KBM-7 (cell line): Measurements from ENCODE around the gene GPR176.

Experiments used
- DNase-seq: peaks from one replicate; pipeline ENCODE4 v3.0.0-alpha.2; 2015
- in situ Hi-C: fragments of 300-500 bp; cut with MboI; formaldehyde crosslinking; loops from 2 replicates; pipeline ENCODE4 v1.14.3; 2020; ENCODE audit warnings: low sequenced_read_pairs, low pct_unique_long_range_greater_than_20kb, mixed read lengths

The GPR176 gene, protein sequence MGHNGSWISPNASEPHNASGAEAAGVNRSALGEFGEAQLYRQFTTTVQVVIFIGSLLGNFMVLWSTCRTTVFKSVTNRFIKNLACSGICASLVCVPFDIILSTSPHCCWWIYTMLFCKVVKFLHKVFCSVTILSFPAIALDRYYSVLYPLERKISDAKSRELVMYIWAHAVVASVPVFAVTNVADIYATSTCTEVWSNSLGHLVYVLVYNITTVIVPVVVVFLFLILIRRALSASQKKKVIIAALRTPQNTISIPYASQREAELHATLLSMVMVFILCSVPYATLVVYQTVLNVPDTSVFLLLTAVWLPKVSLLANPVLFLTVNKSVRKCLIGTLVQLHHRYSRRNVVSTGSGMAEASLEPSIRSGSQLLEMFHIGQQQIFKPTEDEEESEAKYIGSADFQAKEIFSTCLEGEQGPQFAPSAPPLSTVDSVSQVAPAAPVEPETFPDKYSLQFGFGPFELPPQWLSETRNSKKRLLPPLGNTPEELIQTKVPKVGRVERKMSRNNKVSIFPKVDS

DNA sequence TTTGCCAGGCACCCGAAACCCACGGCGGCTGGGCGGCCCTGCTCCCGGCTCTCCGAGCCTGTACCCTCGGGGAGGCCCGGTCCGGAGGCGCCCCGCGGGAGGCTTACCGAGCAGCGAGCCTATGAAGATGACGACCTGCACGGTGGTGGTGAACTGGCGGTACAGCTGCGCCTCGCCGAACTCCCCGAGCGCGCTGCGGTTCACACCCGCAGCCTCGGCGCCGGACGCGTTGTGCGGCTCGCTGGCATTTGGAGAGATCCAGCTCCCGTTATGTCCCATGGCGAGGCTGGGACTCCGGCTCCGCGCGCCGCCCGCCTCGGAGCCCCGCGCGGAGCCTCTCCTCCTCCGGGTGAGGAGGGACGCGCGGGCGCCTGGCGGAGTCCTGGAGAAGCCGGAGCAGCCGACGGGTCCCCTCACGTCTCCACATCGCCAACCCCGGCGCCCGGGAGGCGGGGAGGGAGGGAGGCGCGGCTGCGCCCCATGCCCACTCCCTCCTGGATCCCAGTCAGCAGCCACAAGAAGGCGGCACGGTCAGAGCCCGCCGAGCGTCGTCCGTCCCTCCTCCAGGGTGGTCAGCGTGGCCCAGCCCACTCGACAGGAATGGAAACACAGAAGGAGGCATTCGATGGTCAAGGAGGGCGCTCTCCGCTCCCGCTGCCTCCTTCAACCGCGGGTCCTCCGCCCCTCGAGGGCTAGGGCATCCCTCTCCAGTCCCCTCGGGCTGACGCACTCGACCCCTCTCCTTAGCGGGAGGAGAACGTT, at the start of gene GPR176:
TSS of gene GPR176 (minus strand) at position 519 of the 762 bp plus-strand sequence. CDS start at position 279, 240 bp downstream.
- DNase-seq: peak; percentile 45
- in situ Hi-C loops: no loop called here

DNA sequence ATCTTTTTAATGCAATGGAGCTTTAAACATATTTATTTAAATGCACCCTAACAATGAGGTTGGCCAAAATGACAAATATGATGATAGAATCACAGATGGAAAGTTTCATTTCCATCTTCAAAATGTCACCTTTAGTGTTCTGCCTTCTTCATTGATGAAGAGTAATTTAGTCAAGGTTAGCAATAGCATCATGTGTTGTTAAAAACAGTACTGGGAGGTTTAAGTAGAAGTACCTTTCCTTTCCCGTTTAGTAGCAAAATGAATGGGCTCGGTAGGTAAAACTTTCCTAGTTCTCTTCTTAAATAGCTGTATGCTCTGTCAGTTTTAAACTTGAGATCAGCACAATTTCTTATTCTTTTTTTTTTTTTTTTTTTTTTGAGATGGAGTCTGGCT, 48.9 kb upstream of the GPR176 start:
- DNase-seq: no peak
- in situ Hi-C loops: no loop called here

DNA sequence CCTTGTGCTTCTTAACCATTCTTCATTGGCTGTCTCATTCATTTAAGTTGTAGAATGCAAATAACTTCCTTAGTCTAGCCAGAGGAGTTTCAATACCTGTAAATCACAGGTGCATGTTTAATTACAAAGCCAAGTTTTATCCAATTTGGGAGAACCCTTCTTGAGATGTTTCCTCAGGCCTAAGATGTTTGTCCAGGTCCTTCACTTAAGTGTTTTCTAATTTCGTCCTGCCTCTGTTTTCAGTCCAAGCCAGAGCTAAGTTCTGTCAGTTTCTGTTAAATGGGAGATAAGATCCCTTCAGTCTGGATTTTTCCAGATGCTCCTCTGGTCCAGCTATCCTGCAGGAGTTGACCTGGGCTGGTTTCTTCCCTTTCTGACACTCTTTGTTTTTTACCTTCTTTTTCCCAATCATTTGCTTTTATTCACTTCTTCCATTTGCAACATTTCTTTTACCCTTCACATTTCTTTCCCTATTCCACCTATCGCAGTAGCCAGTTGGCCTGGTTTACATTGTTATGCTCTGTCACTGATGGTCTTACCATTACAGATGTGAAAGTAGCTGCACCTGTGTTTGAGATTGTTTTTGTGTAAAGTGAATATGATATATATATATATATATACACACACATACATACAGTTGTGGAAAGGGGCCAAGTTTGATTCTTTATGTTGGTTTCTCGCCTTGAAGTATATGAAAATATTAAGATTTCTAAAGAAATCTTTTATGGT, 48.4 kb upstream of the GPR176 start:
- in situ Hi-C loops: no loop called here
- DNase-seq: no peak

DNA sequence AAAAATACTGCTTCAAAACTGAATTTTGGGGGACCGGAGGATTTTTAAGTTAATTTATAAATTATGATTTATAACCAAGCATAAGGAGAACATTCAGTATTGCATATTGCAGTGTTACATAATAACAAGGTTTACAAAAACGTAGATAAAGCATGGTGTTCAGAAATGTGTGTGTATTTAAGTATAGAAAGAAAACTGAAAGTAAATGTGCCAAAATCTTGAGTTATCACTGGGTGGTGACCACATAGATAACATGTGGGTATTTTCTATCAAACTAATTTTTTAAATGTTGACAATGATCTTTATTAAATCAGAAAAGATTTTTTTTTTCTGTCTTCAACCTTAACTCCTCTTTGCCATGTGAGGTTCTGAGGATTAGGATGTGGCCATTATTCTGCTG, 46.5 kb upstream of the GPR176 start:
- in situ Hi-C loops: no loop called here
- DNase-seq: no peak

DNA sequence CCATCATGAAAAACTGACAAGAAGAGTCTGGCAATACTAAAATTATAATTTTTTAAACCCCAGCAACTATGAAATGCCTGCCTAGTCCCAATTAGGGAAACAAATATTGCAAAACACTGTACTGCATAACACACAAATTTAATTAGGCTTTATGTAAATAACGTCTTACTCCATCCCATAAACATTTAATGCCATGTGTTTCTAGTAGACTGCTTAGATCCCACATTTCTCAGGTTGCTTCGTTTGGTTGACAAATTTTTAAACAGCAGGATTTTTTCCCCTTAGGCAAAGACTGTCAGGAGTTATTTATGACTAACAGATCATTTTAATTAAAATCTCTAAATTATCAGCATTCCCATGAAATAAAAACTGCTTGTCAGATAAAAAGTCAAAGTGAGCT, 43.7 kb upstream of the GPR176 start:
- in situ Hi-C loops: no loop called here

DNA sequence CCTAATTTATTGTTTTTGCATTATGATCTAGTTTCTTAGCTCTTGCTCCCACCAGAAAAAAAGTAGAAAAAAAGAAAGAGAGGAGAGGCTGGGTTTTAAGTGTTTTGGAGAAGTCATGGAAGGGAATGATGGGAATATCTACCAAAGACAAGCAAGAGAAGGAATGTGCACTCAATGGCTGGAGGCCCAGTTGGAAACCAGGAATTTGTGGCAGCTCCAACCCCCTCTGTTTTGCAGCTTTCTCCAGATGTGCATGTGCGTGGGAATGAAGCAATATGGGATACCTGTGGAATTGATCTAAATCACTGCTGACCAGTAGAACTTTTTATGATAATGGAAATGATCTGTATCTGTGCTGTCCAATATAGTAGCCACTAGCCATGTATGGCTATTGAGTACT, 41.0 kb upstream of the GPR176 start:
- in situ Hi-C loops: no loop called here
- DNase-seq: no peak

More for the DNA sequence above, 43.7 kb upstream of the GPR176 start:
- no peak for DNase-seq

DNA sequence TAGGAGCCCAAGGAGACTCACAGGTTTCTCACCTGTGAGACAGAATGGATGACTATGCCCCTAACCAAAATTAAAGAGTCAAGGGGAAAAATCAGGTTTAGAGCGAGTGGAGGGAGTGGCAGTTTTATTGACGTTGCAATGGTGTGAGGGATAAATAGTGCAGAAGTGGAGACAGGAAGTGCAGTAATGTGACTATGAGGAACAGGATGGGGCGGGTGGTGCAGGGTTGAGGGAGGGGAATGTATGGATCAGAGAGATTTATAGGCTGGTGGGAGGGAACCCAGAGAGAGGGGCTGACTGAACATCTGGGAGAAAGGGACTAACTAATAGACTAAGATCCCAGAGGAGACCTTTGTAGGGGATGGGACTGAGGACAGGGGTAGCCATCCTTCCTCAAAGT, 40.3 kb upstream of the GPR176 start:
- no peak for DNase-seq
- in situ Hi-C loops: no loop called here

DNA sequence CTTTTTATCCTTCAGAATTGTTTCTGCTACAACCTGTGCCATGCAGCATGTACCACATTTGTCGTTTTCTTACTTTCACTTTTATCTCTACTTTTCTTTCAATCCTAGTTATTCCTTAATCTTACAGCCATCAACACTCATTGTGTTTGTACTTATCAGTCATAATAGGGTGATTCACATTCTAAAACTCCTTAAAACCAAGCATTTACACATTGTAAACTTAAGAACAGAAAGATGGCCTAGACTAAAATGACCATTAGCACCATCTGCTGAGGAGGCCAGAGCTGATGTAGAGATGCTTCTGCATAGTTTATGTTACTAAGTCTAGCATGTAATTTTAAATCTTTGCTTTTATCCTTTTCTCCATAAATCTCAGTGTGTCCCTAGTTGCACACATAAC, 39.3 kb upstream of the GPR176 start:
- in situ Hi-C loops: no loop called here
- DNase-seq: no peak

DNA sequence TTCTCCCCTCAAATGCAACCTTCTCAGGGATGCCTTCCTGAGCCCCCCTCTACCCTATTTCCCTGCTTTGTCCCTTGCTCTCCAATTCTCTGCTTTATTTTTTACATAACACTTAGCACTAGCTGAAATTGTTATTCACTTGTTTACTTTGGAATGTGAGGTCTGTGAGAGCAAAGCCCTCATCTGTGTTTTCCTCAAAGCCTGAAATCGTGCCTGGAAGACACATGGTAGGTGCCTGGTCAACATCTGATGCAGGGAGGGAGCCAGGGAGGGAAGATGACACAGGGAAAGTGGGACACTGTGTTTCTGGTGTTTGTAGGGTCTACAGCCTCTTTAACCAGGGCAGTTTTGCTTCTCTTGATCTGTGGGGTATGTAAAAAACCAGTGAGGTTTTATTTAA, 37.4 kb upstream of the GPR176 start:
- in situ Hi-C loops: no loop called here
- DNase-seq: no peak

DNA sequence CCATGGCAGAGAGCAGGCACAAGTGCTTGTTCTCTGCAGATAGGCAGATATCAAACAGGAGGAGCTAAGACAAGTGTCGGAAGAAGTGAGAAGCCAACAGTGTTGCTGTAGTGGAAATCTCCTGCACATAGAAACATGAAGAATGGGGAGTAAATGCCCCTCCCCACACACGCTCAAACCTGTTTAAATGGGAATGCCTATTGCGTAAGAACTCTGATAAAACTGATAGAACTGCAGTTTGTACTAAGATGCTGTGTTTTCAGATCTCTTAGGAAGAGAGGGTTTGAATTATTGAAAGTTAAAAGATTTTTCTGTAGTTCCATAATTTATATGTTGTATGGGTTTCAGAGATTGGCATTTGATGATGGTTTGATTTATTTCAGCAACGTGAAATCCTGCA, 33.5 kb upstream of the GPR176 start:
- in situ Hi-C loops: no loop called here
- DNase-seq: no peak

DNA sequence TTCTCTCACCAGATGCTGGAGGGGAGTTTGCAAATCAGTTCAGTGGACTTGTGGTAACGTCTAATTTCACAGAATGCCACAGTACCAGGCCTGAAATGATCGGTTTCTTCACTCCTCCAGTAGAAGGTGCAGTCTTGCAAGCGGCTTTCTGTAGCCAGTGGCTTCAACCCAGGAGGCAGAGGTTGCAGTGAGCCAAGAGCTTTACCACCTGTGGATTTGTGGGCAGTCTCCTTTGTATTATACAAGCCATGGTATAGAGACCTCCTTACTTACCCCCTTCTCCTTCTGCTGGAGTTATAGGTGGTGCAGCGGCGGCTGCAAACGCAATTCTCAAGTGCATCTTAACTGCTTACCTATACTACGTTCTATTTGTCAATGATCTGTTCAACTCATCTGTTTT, 31.5 kb upstream of the GPR176 start:
- in situ Hi-C loops: no loop called here
- no peak for DNase-seq

DNA sequence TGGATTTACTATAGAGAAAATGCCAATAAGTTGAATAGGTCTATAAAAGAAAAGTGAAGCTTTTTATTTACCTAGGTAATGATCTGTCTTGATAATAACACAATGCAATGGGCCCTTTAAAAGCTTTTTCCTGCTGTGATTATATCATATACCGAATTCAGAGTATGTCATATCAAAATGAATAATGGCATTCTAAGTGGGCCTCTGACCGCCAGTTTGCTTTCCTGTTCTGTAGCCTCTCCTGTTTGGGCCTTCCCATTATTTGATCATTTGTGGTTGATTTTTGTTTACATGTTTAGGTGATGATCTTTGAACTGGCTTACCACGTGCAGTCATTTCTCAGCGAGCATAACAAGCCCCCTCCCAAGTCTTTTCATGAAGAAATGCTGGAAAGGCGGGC, 28.8 kb upstream of the GPR176 start:
- in situ Hi-C loops: no loop called here
- no peak for DNase-seq

DNA sequence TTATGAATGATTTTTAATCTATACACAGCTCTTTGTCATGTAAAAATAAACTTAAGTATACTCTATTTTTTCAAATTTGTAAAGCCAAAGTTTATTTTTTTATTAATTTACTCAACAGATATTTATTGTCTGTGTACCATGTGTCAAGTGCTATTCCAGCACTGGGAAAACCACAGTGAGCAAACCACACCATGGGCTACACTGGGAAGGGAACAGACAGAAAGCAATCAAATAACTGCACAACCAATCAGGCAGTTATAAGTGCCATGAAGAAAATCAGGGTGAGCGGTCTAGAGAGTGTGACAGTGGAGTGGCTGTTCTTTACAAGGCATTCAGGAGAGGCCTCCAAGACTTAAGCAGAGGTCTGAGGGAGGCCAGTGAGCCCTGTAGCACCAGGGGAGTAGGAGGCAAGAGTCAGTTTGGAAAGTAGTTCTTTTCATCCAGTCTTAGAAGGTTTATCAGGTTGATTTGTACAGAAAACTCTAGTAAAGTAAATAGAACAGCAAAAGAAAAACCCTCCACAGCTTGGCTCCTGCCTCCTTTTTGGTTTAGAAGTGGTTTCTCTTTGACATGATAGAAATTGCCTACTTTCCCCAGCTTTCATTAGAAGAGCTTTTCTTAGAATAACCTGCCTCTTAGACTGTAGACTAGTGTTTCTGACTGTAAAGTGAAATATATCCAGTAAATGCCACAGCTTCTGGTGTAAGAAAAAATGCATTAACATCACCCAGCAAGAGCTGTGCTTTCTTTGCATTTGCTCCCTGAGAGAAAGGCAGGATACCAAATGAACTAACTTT, 27.5 kb upstream of the GPR176 start:
- no peak for DNase-seq
- in situ Hi-C loops: no loop called here

DNA sequence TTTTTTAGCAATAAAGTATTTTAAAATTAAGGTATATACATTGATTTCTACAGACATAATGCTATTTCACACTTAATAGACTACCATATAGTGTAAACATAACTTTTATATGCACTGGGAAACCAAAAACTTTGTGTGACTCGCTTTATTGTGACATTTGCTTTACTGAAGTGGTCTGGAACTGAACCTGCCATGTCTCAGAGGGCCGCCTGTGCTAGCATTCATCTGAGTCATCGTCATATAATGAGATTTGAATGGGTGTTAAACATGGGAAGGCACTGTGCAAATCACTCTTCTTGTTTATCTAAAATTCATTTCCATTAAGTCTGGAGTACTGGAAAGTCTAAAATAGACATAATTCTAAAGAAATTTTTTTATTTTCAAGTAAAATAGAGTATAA, 26.8 kb upstream of the GPR176 start:
- in situ Hi-C loops: no loop called here
- no peak for DNase-seq

DNA sequence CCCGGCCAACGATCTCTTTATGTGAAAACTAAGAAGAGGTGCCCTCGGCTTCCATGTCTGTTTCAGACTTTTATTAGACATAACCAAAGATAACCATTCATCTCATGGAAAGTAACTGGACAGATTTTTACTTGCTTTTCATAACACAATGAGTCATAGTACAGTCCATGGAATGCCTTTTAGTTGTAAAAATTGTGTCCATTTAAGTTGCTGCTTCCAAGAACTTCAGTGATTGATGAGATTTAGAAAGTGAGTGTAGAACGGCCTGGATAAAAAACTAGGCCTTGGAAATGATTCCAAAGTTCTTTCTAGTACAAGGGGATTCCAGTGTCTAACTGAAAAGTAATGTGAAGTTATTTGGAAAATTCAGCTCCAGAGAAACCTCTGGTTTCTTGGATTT, 24.7 kb upstream of the GPR176 start:
- no peak for DNase-seq
- in situ Hi-C loops: no loop called here

DNA sequence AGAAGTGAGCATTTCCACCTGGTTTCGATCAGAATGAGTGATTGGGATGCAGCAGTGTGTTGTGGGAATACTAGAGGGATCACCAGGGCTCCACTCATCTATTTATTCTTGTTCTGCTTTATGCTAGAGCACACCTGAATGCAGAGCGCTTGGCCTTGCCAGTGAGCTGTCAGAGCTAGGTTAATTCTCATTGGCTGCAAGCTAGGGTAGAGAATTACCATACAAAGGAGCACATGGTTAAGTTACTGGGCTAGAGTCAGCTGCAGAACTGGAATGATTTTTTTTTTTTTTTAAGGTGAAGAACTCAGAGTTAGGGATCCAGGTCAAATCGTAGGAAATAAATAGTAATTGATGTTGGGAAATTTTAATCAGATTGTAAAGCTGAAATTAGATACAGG, 22.7 kb upstream of the GPR176 start:
- in situ Hi-C loops: no loop called here
- no peak for DNase-seq

DNA sequence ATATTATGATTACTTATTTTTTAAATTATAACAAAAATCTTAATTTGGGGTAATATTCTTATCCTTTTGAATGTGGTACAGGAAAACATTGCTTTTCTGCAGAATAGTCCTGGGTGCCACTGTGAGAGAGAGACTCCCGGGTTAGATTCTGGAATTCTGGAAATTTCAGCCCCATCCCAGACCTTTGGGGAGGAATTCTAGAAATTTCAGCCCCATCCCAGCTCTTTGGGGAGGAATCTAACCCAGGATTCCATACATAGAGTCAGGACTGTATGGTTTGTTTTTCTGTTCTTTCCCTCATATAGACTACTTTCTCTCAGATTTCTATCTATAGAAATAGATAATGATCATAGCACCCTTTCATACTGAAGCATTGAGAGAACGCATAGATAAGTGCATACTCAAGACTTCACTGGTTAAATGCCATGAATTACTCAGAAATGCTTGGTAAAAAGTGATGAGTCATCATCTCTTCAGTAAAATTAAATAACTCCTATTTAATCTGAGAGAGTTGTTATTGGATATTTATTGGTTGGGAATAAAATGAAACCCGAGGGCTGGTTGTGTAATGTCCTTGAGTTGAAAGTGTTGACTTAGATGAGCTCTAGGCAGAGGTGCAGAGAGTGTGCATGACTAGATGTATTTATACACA, 22.2 kb upstream of the GPR176 start:
- in situ Hi-C loops: no loop called here
- no peak for DNase-seq
